ENCODE data around the gene ZNF716.

Gene ZNF716

GRCh38 chr7:57417736-57418135 lies 32.2 kb upstream of the ZNF716 start:
- Histone ChIP-seq H3K27me3 (ENCODE audit: insufficient read depth, low read length) (no peaks in the 10 kb centered on the region), H4K20me1 (ENCODE audit: insufficient read depth, low read length) (no peaks in the 10 kb centered on the region), H3F3A (ENCODE audit: insufficient read depth, low read length) (no peaks in the 10 kb centered on the region), H2AFZ (ENCODE audit: low read length) (no peak overlapping the region), H3K4me3 (ENCODE audit: low read depth, low read length, poor library complexity, severe bottlenecking) (no peak overlapping the region), H3K79me2 (ENCODE audit: insufficient read depth, low read length) (no peaks in the 10 kb centered on the region), H3K4me1 (ENCODE audit: insufficient read depth, low read length, severe bottlenecking) (no peaks in the 10 kb centered on the region), H3K9me3 (ENCODE audit: low read length) (no peaks in the 10 kb centered on the region), H3K9me2 (ENCODE audit: low read depth, low read length) (no peaks in the 10 kb centered on the region), H3K4me2 (ENCODE audit: low read length) (no peak overlapping the region), H3K27ac (ENCODE audit: low read depth, low read length, poor library complexity, severe bottlenecking) (no peak overlapping the region), H3K9ac (ENCODE audit: low read length) (no peak overlapping the region), H3K36me3 (ENCODE audit: insufficient read depth, low read length) (no peaks in the 10 kb centered on the region)
- no peak for TF ChIP-seq CTCF (IDR thresholded peaks at IDR 0.05; ENCODE audit: low read length)
- TF ChIP-seq EZH2 (IDR thresholded peaks at IDR 0.05; ENCODE audit: borderline replicate concordance, low read length), result no peak

GRCh38 chr7:57423768-57424167 lies 26.2 kb upstream of the ZNF716 start:
- no peaks in the 10 kb centered on the region for H3K9me2 ChIP-seq (ENCODE audit: low read depth, low read length)
- no peak overlapping the region for H3K27ac ChIP-seq (ENCODE audit: low read depth, low read length, poor library complexity, severe bottlenecking)
- no peak overlapping the region for H3K9ac ChIP-seq (ENCODE audit: low read length)
- H2AFZ ChIP-seq (ENCODE audit: low read length), result no peak overlapping the region
- TF ChIP-seq EZH2 (IDR thresholded peaks at IDR 0.05; ENCODE audit: borderline replicate concordance, low read length) (no peak), CTCF (IDR thresholded peaks at IDR 0.05; ENCODE audit: low read length) (peak; percentile 68)
- H3K4me2 ChIP-seq (ENCODE audit: low read length), result no peak overlapping the region
- no peaks in the 10 kb centered on the region for H3K79me2 ChIP-seq (ENCODE audit: insufficient read depth, low read length)
- H3K9me3 ChIP-seq (ENCODE audit: low read length), result no peaks in the 10 kb centered on the region
- H3K27me3 ChIP-seq (ENCODE audit: insufficient read depth, low read length), result no peaks in the 10 kb centered on the region
- H3K4me1 ChIP-seq (ENCODE audit: insufficient read depth, low read length, severe bottlenecking), result no peaks in the 10 kb centered on the region
- no peaks in the 10 kb centered on the region for H4K20me1 ChIP-seq (ENCODE audit: insufficient read depth, low read length)
- no peaks in the 10 kb centered on the region for H3F3A ChIP-seq (ENCODE audit: insufficient read depth, low read length)
- H3K36me3 ChIP-seq (ENCODE audit: insufficient read depth, low read length), result no peaks in the 10 kb centered on the region
- no peak overlapping the region for H3K4me3 ChIP-seq (ENCODE audit: low read depth, low read length, poor library complexity, severe bottlenecking)

GRCh38 chr7:57424515-57425238 lies 25.3 kb upstream of the ZNF716 start:
- H3K9me2 ChIP-seq (ENCODE audit: low read depth, low read length), result no peaks in the 10 kb centered on the region
- H3K4me3 ChIP-seq (ENCODE audit: low read depth, low read length, poor library complexity, severe bottlenecking), result no peak overlapping the region
- H3K9me3 ChIP-seq (ENCODE audit: low read length), result no peaks in the 10 kb centered on the region
- no peak for TF ChIP-seq CTCF (IDR thresholded peaks at IDR 0.05; ENCODE audit: low read length)
- TF ChIP-seq EZH2 (IDR thresholded peaks at IDR 0.05; ENCODE audit: borderline replicate concordance, low read length), result no peak
- no peaks in the 10 kb centered on the region for H3K4me1 ChIP-seq (ENCODE audit: insufficient read depth, low read length, severe bottlenecking)
- no peak overlapping the region for H3K9ac ChIP-seq (ENCODE audit: low read length)
- H2AFZ ChIP-seq (ENCODE audit: low read length), result no peak overlapping the region
- H3K27me3 ChIP-seq (ENCODE audit: insufficient read depth, low read length), result no peaks in the 10 kb centered on the region
- no peak overlapping the region for H3K27ac ChIP-seq (ENCODE audit: low read depth, low read length, poor library complexity, severe bottlenecking)
- H3F3A ChIP-seq (ENCODE audit: insufficient read depth, low read length), result no peaks in the 10 kb centered on the region
- no peaks in the 10 kb centered on the region for H4K20me1 ChIP-seq (ENCODE audit: insufficient read depth, low read length)
- H3K79me2 ChIP-seq (ENCODE audit: insufficient read depth, low read length), result no peaks in the 10 kb centered on the region
- H3K4me2 ChIP-seq (ENCODE audit: low read length), result no peak overlapping the region
- no peaks in the 10 kb centered on the region for H3K36me3 ChIP-seq (ENCODE audit: insufficient read depth, low read length)
